AG08396 (cell line): ENCODE data around the gene FERMT3.
A peak's percentile ranks its signal among the peaks of the same experiment; 100 is the strongest.

ENCODE experiments used
- DNase-seq: peaks from one replicate; pipeline ENCODE4 v3.0.0; 2012; ENCODE audit warnings: low spot score, mixed read lengths

FERMT3 gene

DNA sequence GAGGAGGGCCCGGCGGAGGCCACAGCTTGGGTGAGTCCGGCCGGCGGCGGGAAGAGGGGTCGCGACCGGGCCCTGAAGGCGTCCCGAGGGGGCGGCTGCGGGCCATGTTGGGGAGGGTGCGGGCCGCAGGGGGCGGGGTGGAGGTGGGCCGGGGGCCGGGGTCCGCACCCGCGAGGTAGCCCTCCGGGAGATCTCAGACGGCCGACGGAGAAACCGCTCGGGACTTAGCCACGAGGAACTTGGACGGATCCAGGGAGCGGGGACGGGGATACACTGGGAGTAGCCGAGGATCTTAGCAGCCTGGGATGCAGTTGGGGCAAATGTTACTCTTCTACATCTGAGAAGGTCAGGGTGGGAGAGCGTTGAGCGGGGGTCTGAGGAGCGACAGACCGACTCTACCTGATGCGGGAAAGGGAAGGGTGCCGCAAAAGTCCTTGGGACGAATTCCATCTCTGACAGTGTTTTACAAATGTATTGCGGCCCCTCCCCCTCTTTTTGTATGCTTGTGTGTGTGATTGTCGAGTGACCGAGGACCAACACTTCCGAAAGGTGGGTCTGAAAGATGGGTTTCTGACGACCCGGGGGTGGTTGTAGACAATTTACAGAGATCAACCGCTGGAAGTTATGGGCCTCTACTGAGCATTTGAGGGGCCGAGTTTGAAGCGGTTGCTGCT, 19.9 kb upstream of the FERMT3 start:
- DNase-seq, result no peak

- no peak for DNase-seq
Observed at GRCh38 chr11:64192434-64192833, 14.1 kb upstream of the FERMT3 start.

GRCh38 chr11:64196626-64197025, 9.9 kb upstream of the FERMT3 start:
- no peak for DNase-seq

- DNase-seq, result no peak
Observed at GRCh38 chr11:64198511-64198910, 8.0 kb upstream of the FERMT3 start.

DNA sequence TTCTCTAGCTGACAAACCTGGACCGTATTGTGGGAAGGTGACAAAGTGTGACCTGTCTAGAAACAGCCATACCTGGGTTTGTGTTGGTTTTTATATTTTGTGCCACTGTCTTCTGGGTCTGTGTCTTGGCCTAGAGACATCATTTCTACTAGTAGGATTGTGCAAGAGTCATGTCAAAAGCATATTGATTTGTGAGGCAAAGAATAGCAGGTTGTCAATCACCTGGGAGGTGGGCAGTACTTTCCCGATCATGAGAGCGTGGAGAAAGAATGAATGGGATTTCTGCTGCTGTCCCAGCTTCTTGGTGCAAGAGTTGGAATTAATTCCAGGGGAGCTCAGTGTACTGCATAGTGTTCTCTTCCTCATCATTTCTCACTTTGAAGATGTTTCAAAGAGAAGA, 5.0 kb upstream of the FERMT3 start:
- DNase-seq, result no peak

GRCh38 chr11:64202992-64203391, 3.5 kb upstream of the FERMT3 start:
- no peak for DNase-seq

DNA sequence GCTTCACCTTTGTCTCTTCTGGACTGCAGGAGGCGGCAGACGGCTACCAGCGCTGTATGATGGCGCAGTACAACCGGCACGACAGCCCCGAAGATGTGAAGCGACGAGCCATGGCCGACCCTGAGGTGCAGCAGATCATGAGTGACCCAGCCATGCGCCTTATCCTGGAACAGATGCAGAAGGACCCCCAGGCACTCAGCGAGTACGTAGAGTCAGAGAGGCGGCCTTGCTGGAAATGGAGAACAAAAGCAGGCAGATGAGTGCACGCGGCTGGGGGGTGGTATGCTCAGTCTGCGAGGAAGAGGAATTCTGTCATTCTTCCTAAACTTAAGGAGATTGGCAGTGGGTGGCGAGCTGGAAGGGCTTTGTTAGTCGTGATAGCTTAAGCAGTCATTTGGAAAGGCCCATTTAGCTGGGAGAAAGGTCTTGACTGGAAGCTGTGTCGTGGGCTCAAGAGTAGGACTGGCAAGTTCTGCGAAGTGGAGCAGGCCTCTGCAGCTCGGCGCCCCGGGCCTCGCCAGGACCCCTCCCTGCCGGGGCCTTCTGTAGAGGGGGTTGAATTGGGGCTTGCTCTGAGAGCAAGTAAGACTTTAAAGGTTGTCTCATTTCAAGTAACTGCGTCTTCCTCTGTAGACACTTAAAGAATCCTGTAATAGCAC, 3.0 kb upstream of the FERMT3 start:
- no peak for DNase-seq

- DNase-seq, result no peak
Observed at GRCh38 chr11:64204080-64204440, 2.5 kb upstream of the FERMT3 start.

GRCh38 chr11:64204464-64204989, 2.0 kb upstream of the FERMT3 start:
- peak; percentile 93 for DNase-seq

GRCh38 chr11:64207256-64208085, 950 bp downstream of the FERMT3 start:
- DNase-seq, result peak; percentile 68

- no peak for DNase-seq
Observed at GRCh38 chr11:64208086-64208795, 1.7 kb downstream of the FERMT3 start.

GRCh38 chr11:64208796-64209562, 2.5 kb downstream of the FERMT3 start:
- no peak for DNase-seq

GRCh38 chr11:64209563-64209843, 3.0 kb downstream of the FERMT3 start:
- DNase-seq, result no peak

DNA sequence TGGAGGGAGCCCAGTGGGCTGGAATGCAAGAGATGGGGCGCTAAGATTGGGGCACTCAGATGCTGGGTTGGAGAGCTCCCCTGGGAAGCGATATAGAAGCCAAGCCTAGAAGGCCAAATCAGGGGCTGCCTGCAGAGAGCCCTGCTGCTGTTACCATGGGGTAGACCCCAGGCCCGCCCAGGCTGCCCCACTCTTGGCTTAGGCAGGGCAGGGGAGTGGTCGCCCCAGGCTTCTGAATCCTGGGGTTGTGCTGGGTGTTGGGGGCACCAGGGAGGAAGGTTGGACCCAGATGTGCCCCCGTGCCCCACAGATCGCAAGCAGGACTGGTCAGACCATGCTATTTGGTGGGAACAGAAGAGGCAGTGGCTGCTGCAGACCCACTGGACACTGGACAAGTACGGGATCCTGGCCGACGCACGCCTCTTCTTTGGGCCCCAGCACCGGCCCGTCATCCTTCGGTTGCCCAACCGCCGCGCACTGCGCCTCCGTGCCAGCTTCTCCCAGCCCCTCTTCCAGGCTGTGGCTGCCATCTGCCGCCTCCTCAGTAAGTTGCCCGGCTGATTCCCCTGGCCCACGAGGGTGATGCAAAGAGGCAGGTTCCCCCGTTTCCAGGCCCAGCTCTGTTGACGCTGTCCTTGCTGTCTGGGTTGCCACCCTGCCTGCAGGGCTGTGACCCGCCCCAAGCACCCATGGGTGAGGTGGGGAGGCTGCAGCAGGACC, 3.9 kb downstream of the FERMT3 start:
- DNase-seq, result no peak

GRCh38 chr11:64211181-64211872, 4.8 kb downstream of the FERMT3 start:
- no peak for DNase-seq

- no peak for DNase-seq
Observed at GRCh38 chr11:64216879-64217278, 10.4 kb downstream of the FERMT3 start.

- no peak for DNase-seq
Observed at GRCh38 chr11:64218628-64219353, 12.3 kb downstream of the FERMT3 start.

- no peak for DNase-seq
Observed at GRCh38 chr11:64219354-64219684, 12.8 kb downstream of the FERMT3 start.

- no peak for DNase-seq
Observed at GRCh38 chr11:64219755-64220154, 13.2 kb downstream of the FERMT3 start.

DNA sequence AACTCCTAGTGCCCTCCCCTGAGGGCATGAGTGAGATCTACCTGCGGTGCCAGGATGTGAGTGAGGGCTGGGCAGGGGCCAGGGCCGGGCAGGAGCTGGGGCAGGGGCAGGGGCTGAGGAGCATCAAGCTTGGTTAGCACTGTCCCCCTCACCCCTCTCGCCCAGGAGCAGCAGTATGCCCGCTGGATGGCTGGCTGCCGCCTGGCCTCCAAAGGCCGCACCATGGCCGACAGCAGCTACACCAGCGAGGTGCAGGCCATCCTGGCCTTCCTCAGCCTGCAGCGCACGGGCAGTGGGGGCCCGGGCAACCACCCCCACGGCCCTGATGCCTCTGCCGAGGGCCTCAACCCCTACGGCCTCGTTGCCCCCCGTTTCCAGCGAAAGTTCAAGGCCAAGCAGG, 13.8 kb downstream of the FERMT3 start:
- DNase-seq, result no peak
